HG02885 (cell line): ENCODE measurements around the gene UQCC2.

ENCODE experiments used
- ATAC-seq: cut with Tn5 transposase; IDR thresholded peaks from one replicate; pipeline ENCODE4 v1.9.1; 2021; ENCODE audit warnings: mild to moderate bottlenecking; ENCODE audit not compliant: unreplicated experiment, poor library complexity

UQCC2 gene

GRCh38 chr6:33693186-33694105 is 18.1 kb downstream of the UQCC2 start:
- ATAC-seq, result no peak

GRCh38 chr6:33692760-33693158 is 18.7 kb downstream of the UQCC2 start:
- no peak for ATAC-seq

- ATAC-seq, result no peak
Observed at GRCh38 chr6:33692078-33692759, 19.3 kb downstream of the UQCC2 start.

- ATAC-seq, result no peak
Observed at GRCh38 chr6:33691456-33692077, 19.9 kb downstream of the UQCC2 start.

- ATAC-seq, result no peak
Observed at GRCh38 chr6:33690766-33691165, 20.7 kb downstream of the UQCC2 start.

- ATAC-seq, result no peak
Observed at GRCh38 chr6:33689879-33690278, 21.6 kb downstream of the UQCC2 start.

GRCh38 chr6:33689148-33689494 is 22.4 kb downstream of the UQCC2 start:
- no peak for ATAC-seq

- ATAC-seq, result no peak
Observed at GRCh38 chr6:33688451-33689147, 22.9 kb downstream of the UQCC2 start.

GRCh38 chr6:33688006-33688405 is 23.5 kb downstream of the UQCC2 start:
- no peak for ATAC-seq

GRCh38 chr6:33686981-33687975 is 24.2 kb downstream of the UQCC2 start:
- no peak for ATAC-seq

- no peak for ATAC-seq
Observed at GRCh38 chr6:33686225-33686924, 25.1 kb downstream of the UQCC2 start.

GRCh38 chr6:33685411-33686224 is 25.9 kb downstream of the UQCC2 start:
- ATAC-seq, result no peak

- no peak for ATAC-seq
Observed at GRCh38 chr6:33684983-33685382, 26.5 kb downstream of the UQCC2 start.

- ATAC-seq, result no peak
Observed at GRCh38 chr6:33684428-33684896, 27.0 kb downstream of the UQCC2 start.

GRCh38 chr6:33683576-33684427 is 27.7 kb downstream of the UQCC2 start:
- ATAC-seq, result no peak

GRCh38 chr6:33683051-33683571 is 28.4 kb downstream of the UQCC2 start:
- no peak for ATAC-seq

- no peak for ATAC-seq
Observed at GRCh38 chr6:33682341-33682740, 29.2 kb downstream of the UQCC2 start.
